ENCODE measurements around the gene FBLN2.

Gene FBLN2

GRCh38 chr3:13594146-13594545 is 45.2 kb downstream of the FBLN2 start:
- no peak for TF ChIP-seq REST (IDR thresholded peaks at IDR 0.05; ENCODE audit: insufficient replicate concordance, low read depth)
- no peak for TF ChIP-seq SPI1 (IDR thresholded peaks at IDR 0.05; ENCODE audit: borderline replicate concordance, low read depth)
- TF ChIP-seq POLR2AphosphoS5 (IDR thresholded peaks at IDR 0.05; ENCODE audit: low read depth), result no peak
- DNase-seq (ENCODE audit: low read depth in 1 of 2, low spot score in 1 of 2), result no peak
- H3K27ac ChIP-seq (replicated peaks), result no peak overlapping the region

GRCh38 chr3:13594991-13595421 is 46.1 kb downstream of the FBLN2 start:
- TF ChIP-seq REST (IDR thresholded peaks at IDR 0.05; ENCODE audit: insufficient replicate concordance, low read depth) (no peak), POLR2AphosphoS5 (IDR thresholded peaks at IDR 0.05; ENCODE audit: low read depth) (no peak), CTCF (IDR thresholded peaks at IDR 0.05; ENCODE audit: insufficient read depth, low read length) (no peak), GABPA (IDR thresholded peaks at IDR 0.05; ENCODE audit: low read depth) (no peak), SPI1 (IDR thresholded peaks at IDR 0.05; ENCODE audit: borderline replicate concordance, low read depth) (no peak)
- H3K27me3 ChIP-seq (ENCODE audit: insufficient read depth, poor library complexity, severe bottlenecking), result no peaks in the 10 kb centered on the region
- H3K4me3 ChIP-seq (replicated peaks; ENCODE audit: insufficient read depth, low read length), result no peak overlapping the region
- H3K27ac ChIP-seq (replicated peaks), result no peak overlapping the region
- no peak for DNase-seq (ENCODE audit: low read depth in 1 of 2, low spot score in 1 of 2)

More at GRCh38 chr3:13594146-13594545, 45.2 kb downstream of the FBLN2 start:
- no peaks in the 10 kb centered on the region for H3K27me3 ChIP-seq (ENCODE audit: insufficient read depth, poor library complexity, severe bottlenecking)
- no peak overlapping the region for H3K4me3 ChIP-seq (replicated peaks; ENCODE audit: insufficient read depth, low read length)

GRCh38 chr3:13595485-13595884 is 46.6 kb downstream of the FBLN2 start:
- no peak for DNase-seq (ENCODE audit: low read depth in 1 of 2, low spot score in 1 of 2)
- TF ChIP-seq REST (IDR thresholded peaks at IDR 0.05; ENCODE audit: insufficient replicate concordance, low read depth) (no peak), CTCF (IDR thresholded peaks at IDR 0.05; ENCODE audit: insufficient read depth, low read length) (no peak)
- Histone ChIP-seq H3K27ac (replicated peaks) (no peak overlapping the region), H3K27me3 (ENCODE audit: insufficient read depth, poor library complexity, severe bottlenecking) (no peaks in the 10 kb centered on the region), H3K4me3 (replicated peaks; ENCODE audit: insufficient read depth, low read length) (no peak overlapping the region)

Data from HL-60 (cell line).